H54 (cell line): ENCODE measurements around the gene SORT1.
"Not testable (repeated sequence)": the region's sequence is repeated elsewhere in the genome, so short reads cannot be mapped to it uniquely, and the experiment has no call there.

Source experiments
- DNase-seq: peaks from one replicate; pipeline ENCODE4 v3.0.0; 2011; ENCODE audit warnings: low spot score, mixed read lengths; ENCODE audit not compliant: insufficient read length
- FAIRE-seq: peaks from 3 replicates; lab custom pipeline; 2011; peaks lifted over from hg19 to GRCh38; lab: Jason Lieb, UNC
- POLR2A ChIP-seq: IDR thresholded peaks from 2 replicates; pipeline ENCODE4 v1.6.1; 2011; ENCODE audit warnings: low read depth, mild to moderate bottlenecking, low read length

SORT1 gene

DNA sequence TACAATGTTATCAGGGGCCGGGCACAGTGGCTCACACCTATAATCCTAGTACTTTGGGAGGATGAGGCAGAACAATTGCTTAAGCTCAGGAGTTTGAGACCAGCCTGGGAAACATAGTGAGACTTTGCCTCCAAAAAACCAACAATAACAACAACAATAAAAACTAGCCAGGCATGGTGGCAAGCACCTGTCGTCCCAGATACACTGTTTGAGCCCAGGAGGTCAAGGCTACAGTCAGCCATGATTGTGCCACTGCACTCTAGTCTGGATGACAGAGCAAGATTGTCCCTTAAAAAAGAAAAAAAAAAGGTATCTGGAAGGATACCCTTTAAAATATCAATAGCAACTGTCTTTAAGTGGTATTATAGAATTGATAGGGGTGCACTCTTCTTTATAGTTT, 16.1 kb downstream of the SORT1 start:
- TF ChIP-seq POLR2A, result no peak
- DNase-seq (no peak), FAIRE-seq (no peak)

GRCh38 chr1:109379907-109380306, 17.8 kb downstream of the SORT1 start:
- no peak for DNase-seq
- TF ChIP-seq POLR2A, result no peak
- no peak for FAIRE-seq

DNA sequence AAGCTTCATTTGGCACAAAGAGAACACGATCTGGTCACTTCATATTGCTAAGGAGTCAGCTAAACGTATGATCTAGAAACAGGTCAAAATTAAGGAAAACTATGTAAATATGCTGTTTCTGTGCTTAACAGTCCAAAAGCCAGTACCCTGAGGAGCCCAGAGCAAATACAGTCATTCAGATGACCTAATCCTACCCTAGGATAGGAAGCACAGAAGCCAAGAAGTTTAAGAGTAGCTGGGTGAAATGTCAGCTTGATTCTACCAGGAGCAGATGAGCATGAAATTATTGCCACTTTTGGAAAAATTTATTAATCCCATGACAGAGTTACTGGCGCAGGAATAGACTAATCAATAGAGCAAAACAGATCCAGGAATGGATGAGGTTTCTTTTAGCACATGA, 18.3 kb downstream of the SORT1 start:
- DNase-seq, result no peak
- peak; percentile 6 for FAIRE-seq
- no peak for TF ChIP-seq POLR2A

DNA sequence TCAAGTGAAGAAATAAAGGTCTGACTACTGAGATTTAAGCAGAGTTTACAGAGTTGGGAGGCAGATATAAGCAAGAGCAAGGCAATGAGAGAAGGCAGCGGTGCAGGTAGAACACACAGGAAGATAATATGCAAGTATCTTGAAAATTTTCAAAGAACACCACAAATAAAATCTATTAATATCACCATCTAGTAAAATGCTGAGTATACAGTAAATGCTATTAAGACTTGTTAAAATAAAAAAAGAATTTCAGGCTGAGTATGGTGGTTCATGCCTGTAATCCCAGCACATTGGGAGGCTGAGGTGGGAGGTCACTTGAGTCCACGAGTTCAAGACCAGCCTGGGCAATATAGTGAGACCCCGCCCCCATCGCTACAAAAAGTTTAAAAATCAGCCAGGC, 20.0 kb downstream of the SORT1 start:
- no peak for FAIRE-seq
- no peak for TF ChIP-seq POLR2A
- DNase-seq, result no peak

DNA sequence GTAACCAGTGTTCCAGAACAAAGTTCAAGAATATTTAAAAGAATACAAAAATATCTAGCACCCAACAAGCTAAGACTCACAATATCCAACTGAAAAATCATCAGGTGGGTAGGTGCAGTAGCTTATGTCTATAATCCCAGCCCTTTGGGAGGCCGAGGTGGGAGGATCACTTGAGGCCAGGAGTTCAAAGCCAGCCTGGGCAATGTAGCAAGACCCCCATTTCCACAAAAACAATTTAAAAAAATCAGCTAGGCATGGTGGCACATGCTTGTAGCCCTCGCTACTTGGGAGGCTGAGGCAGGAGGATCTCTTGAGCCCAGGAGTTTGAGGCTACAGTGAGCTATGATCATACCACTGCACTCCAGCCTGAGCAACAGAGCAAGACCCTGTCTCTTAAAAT, 24.0 kb downstream of the SORT1 start:
- FAIRE-seq, DNase-seq: not testable (repeated sequence)

DNA sequence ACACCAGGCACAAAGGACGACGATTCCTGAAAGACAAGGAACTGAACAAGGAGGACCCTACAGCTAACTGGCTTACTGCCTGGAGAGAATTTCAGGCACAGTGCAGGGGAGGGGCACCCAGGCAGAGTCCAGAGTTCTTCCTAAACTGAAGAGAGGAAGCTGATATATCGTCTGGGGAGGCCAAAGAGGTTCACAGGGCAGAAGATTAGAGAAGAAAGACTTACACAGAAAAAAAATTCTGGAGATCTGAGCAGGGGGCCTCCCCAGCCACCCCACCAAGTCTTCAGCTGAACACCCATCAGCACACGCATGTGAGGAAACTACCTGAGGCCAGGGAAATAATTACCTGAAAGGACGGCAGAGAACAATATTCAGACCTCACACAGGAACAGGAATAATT, 24.6 kb downstream of the SORT1 start:
- no peak for FAIRE-seq
- DNase-seq, result no peak
- no peak for TF ChIP-seq POLR2A

DNA sequence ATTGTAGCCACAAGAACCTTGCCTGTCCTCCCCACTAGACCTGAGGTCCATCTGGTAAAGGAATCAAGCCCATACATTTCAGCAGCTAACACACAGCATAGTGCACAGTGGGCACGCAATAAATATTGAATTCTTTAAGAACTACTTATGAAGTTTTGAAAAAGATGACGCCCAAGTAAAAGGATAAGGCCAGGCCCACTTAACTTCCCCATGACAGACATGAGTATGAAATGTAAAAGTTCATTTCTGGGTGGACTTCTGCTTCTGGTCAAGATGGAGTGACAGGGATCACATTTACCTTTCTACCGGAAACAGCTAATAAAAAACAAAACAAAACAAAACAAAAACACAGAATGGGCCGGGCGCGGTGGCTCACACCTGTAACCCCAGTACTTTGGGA, 25.4 kb downstream of the SORT1 start:
- DNase-seq (no peak), FAIRE-seq (no peak)
- TF ChIP-seq POLR2A, result no peak

DNA sequence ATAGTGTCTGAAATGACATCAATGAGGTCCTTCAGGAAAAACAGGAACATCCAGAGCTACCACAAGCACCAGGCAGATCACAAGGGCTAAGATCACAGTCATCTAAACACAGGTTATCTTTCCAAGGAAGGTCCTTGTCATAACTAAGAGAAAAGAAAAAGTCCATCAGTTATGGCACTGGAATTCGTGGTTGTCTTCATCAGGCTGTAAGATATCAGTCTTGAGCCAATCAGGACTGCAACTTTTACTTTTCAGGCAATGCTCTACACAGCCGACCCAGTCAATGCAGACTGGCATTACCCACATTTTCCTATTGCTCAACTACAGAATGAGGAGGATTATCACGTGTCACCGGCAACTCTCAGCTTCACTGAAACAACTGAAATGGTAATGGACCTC, 26.4 kb downstream of the SORT1 start:
- TF ChIP-seq POLR2A, result no peak
- FAIRE-seq (peak; percentile 88), DNase-seq (no peak)

DNA sequence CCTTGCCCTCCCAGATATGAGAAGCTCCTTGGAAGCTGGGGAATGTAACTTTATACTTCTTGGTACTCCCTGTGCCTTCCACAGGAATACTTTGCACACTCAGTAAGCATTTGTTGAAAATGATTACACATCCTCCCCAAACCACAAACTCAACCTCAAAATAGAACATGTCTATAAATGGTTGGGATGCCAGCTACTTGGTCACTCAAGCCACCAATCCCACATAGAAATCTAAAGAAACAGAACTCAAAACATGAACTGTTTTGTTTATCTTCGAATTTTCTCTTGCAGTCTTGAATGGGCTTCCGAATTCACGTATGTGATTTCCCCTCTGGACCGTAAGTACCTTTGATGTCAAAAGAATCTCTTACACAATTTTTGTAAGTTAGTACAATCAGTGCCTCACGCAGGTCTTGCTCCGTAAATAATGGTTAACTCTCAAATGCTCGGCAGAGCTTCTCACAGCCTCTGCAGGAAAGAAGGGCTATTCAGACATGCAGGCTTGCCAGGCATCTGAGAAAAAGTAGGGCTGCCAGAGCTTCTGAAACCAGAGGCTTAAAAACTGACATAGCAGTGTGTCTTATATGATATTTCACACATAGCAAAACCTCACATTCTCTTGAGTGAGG, 26.9 kb downstream of the SORT1 start:
- no peak for TF ChIP-seq POLR2A
- peak; percentile 89 for FAIRE-seq
- DNase-seq, result peak; percentile 39

DNA sequence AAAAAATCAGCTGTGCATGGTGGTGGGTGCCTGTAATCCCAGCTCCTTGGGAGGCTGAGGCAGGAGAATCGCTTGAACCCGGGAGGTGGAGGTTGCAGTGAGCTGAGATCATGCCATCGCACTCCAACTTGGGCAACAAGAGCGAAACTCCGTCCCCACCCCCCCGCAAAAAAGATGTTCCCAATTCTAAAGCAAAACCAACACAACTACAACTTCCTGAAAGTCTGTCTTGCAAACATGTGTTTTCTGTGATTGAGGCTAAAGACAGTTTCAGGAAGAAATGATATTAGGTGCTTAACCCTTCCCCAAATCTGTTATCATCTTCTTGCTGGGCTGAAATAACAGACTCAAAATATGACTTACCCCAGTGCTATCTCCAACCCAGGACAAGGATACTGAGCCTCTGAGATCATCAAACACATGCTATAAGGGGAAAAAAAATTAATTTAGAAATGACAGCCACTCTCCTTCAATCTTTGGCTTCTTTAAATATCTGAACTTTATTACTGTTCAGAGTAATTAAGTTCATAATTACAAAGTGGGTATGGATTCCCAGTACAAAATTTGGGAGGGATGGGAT, 28.5 kb downstream of the SORT1 start:
- DNase-seq (no peak), FAIRE-seq (no peak)
- no peak for TF ChIP-seq POLR2A

GRCh38 chr1:109368464-109368863, 29.3 kb downstream of the SORT1 start:
- FAIRE-seq (no peak), DNase-seq (no peak)
- no peak for TF ChIP-seq POLR2A

DNA sequence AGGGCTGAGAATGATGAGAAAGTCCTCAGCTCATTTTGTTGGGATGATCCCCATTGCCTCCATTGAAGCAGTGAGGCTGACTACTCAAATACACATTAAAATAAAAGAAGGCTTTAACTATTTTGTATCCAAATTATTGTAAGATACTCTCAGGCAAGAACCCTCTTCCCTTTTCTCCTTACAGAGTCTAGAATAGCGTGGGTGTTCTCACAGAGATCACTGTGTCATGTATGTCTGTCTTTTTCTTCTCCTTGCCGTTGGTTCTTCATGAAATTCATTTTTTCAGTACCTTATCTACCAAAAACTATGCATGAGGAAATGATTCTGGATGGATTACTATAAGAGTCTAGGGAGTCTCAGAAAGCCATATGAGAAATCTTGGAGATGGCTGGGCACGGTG, 30.1 kb downstream of the SORT1 start:
- no peak for FAIRE-seq
- no peak for DNase-seq
- TF ChIP-seq POLR2A, result no peak

- peak; percentile 55 for FAIRE-seq
Measured at GRCh38 chr1:109365642-109366204, 32.0 kb downstream of the SORT1 start.

GRCh38 chr1:109361649-109362048, 36.1 kb downstream of the SORT1 start:
- no peak for DNase-seq
- peak; percentile 36 for FAIRE-seq
- TF ChIP-seq POLR2A, result no peak

More at GRCh38 chr1:109365642-109366204, 32.0 kb downstream of the SORT1 start:
- DNase-seq, result no peak
- TF ChIP-seq POLR2A, result no peak

DNA sequence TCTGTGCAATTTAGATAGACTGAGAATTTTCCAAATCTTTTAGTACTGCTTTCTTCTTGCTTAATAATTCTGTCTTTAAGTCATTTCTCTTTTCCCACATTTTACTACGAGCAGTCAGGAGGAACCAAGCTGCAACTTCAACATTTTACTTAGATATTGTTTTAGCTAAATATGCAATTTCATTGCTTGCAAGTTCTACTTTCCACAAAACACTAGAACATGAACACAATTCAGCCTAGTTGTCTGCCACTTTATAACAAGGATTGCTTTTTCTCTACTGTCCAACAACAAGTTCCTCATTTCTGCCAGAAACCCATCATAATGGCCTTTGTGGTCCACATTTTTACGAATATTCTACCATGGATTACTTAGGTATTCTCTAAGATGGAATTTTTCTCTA, 36.6 kb downstream of the SORT1 start:
- FAIRE-seq, result no peak
- DNase-seq, result no peak
- no peak for TF ChIP-seq POLR2A

- TF ChIP-seq POLR2A, result no peak
- DNase-seq, result no peak
- no peak for FAIRE-seq
Measured at GRCh38 chr1:109357616-109358015, 40.1 kb downstream of the SORT1 start.
